NB4 (cell line): Measurements from ENCODE around the gene EXD3.

ENCODE experiments used
- DNase-seq: peaks from one replicate; pipeline ENCODE4 v3.0.0; 2010; ENCODE audit warnings: low read depth
- H3K4me3 ChIP-seq: one replicate; pipeline ENCODE4 v1.5.1; 2011; ENCODE audit warnings: mild to moderate bottlenecking, low read depth, low read length, moderate library complexity
- CTCF ChIP-seq: IDR thresholded peaks from one replicate; pipeline ENCODE4 v1.5.1; 2012; ENCODE audit warnings: low read depth, low read length
- MAX ChIP-seq: IDR thresholded peaks from 2 replicates; pipeline ENCODE4 v1.6.1; 2011; ENCODE audit warnings: low read depth, low read length
- MYC ChIP-seq: IDR thresholded peaks from 2 replicates; pipeline ENCODE4 v1.6.1; 2011; ENCODE audit warnings: low read depth, low read length
- POLR2A ChIP-seq: IDR thresholded peaks from 2 replicates; pipeline ENCODE4 v1.6.1; 2011; ENCODE audit warnings: mild to moderate bottlenecking; ENCODE audit not compliant: insufficient read length; ENCODE audit errors: extremely low read depth

EXD3 gene

DNA sequence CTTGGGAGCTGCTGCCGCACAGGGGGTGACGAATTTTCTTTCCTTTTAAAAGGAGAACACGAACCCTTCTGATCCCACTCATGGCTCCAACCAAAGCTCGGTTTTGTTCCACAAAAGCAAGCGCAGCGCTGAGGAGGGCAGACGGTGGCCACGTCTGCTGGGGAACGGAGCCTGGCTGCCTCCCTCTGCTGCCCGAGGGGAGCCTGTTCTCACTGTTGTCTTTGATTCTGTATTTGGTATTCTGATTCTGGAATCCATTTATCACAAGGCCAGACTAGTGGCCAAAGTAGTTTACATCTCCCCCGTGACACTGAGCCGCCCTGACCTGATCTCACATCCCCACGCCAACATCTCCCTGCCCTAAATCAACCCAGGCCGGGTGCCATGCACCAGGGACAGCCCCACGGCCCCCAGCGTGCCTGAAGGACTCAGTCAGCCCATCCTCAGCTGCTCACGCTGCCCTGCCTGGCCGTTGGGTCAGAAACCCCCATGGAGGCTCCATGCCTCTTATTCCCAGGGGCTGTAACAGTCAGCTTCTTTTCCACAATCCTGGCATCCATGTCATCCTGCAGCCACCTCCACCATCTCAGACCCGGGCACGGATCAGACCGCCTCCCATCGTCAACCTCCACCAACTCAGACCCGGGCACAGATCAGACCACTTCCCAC lies 42.9 kb upstream of the EXD3 start:
- DNase-seq = no peak
- no peak for TF ChIP-seq POLR2A
- no peak overlapping the region for H3K4me3 ChIP-seq

- no peak for TF ChIP-seq MYC
- no peak for TF ChIP-seq MAX
- TF ChIP-seq POLR2A = no peak
- TF ChIP-seq CTCF = no peak
- H3K4me3 ChIP-seq = no peak overlapping the region
- no peak for DNase-seq
These were observed 42.2 kb upstream of the EXD3 start for GRCh38 chr9:137465000-137465719.

DNA sequence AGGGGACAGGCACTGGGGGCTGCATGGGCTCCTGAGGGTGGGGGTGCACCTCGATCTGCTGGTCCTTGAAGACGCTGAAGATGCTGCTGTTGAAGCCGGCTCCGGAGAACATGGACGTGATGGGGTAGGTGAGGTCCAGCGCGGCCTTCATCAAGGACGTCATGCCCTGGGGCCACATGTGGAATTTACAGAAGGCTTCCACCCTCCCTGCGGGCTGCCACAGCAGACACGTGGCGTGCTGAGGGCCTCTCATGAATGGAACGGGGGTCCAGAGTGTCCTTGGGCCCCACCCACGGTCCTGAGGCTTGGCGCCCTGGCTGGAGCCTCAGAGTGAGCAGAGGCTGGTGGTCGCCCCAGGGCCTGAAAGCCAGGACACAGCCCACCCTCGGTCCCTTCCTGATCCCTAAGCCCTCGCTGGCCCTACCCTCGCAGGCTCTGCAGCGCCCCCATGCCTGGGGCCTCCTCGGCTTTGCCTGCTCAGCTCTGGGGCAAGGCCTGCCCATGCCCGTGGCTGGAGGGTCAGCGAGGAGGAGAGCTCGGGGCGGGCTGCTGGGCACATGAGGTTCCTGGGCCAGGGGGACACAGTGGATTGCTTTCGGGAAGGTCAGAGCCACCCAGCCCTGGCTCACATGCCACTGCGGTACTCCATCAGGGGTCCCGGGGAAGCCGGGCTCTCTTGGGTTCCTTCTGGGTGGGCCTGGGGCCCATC lies 41.5 kb upstream of the EXD3 start:
- TF ChIP-seq POLR2A = no peak
- no peak for TF ChIP-seq CTCF
- TF ChIP-seq MAX = no peak
- no peak for TF ChIP-seq MYC
- DNase-seq = no peak
- H3K4me3 ChIP-seq = no peak overlapping the region

- no peak overlapping the region for H3K4me3 ChIP-seq
- DNase-seq = no peak
- TF ChIP-seq CTCF = no peak
- TF ChIP-seq MYC = no peak
- TF ChIP-seq POLR2A = no peak
- TF ChIP-seq MAX = no peak
These were observed 40.9 kb upstream of the EXD3 start for GRCh38 chr9:137463931-137464290.

- DNase-seq = no peak
- TF ChIP-seq POLR2A = no peak
- no peak for TF ChIP-seq CTCF
- no peak for TF ChIP-seq MAX
- TF ChIP-seq MYC = no peak
- no peak overlapping the region for H3K4me3 ChIP-seq
These were observed 40.3 kb upstream of the EXD3 start for GRCh38 chr9:137462986-137463930.

- no peak overlapping the region for H3K4me3 ChIP-seq
- TF ChIP-seq MAX (no peak), CTCF (no peak), POLR2A (no peak)
- DNase-seq = no peak
These were observed 39.5 kb upstream of the EXD3 start for GRCh38 chr9:137462396-137462985.
